K562 (cell line): ENCODE results near the gene NINL. TPM values are rescaled to one million over a fixed set of nuclear protein-coding genes. Genes with fewer than 3 reads are reported as not detected.
"Not testable (repeated sequence)": the region's sequence is repeated elsewhere in the genome, so short reads cannot be mapped to it uniquely, and the experiment has no call there.

Experiments used
- ATAC-seq: fragments of 200-7000 bp; cut with Tn5 transposase; 3 replicates; pipeline ENCODE4 v1.9.1; 2020; ENCODE audit warnings: moderate library complexity
- BruUV-seq: library from RNA; stranded (reverse); fragments of 400-500 nt; replicated peaks from 2 replicates; lab custom pipeline; 2021; lab: Mats Ljungman, UMichigan
- CTCF ChIA-PET: fragments of 300-600 bp; formaldehyde crosslinking; extraction: SDS; loops from one replicate; lab custom pipeline; 2021; ENCODE audit warnings: low intra/inter-chr PET ratio; lab: Yijun Ruan, JAX
- POLR2A ChIA-PET: fragments of 300-600, 350-650 bp; sonication (Branson Sonifier 250); formaldehyde crosslinking; extraction: SDS; loops from one replicate; lab custom pipeline; 2021; ENCODE audit warnings: antibody characterized with exemption, inconsistent platforms; lab: Yijun Ruan, JAX
- DNase-seq, 4 experiments: peaks; one replicate each; pipeline versions ENCODE4 v3.0.0 to v3.0.0-alpha.2; 2011 to 2018; ENCODE audit warnings: low spot score in 3 of 4, mixed read lengths in 3 of 4; ENCODE audit errors: extremely low read depth in 1 of 4
- FAIRE-seq: peaks from 2 replicates; lab custom pipeline; 2011; peaks lifted over from hg19 to GRCh38; lab: Jason Lieb, UNC
- H2AFZ ChIP-seq: 2 replicates; pipeline ENCODE4 v1.6.0; 2011; ENCODE audit warnings: low read depth, low read length, control low read depth, inconsistent platforms
- H3K27ac ChIP-seq: fragments of 200-600 bp; 3 replicates; pipeline ENCODE4 v1.8.0; 2011; ENCODE audit warnings: low read depth, mild to moderate bottlenecking, control low read depth, inconsistent platforms, low read length, moderate library complexity, mixed read lengths; ENCODE audit errors: extremely low read depth
- H3K27me3 ChIP-seq, 2 experiments: fragments of 300-600 bp in 1 of 2; 2 replicates in 1 of 2; 3 replicates in 1 of 2; pipeline versions ENCODE4 v1.6.0 to v1.8.0; 2011; ENCODE audit warnings: inconsistent platforms in 2 of 2, low read length in 2 of 2, mild to moderate bottlenecking in 1 of 2, mixed read lengths in 1 of 2, moderate library complexity in 1 of 2; ENCODE audit not compliant: control insufficient read depth in 2 of 2, insufficient read depth in 2 of 2
- H3K36me3 ChIP-seq: fragments of 300-600 bp; 3 replicates; pipeline ENCODE4 v1.8.0; 2011; ENCODE audit warnings: mild to moderate bottlenecking, low read length, inconsistent platforms; ENCODE audit not compliant: control insufficient read depth, insufficient read depth
- H3K4me1 ChIP-seq, 2 experiments: fragments of 200-600 bp in 1 of 2; replicated peaks in 1 of 2; 2 replicates in 1 of 2; 3 replicates in 1 of 2; pipeline versions ENCODE4 v1.5.1 to v1.8.0; 2011; ENCODE audit warnings: inconsistent platforms in 2 of 2, low read length in 2 of 2, mild to moderate bottlenecking in 1 of 2, mixed read lengths in 1 of 2, moderate library complexity in 1 of 2; ENCODE audit not compliant: control insufficient read depth in 2 of 2, insufficient read depth in 2 of 2
- H3K4me2 ChIP-seq: 2 replicates; pipeline ENCODE4 v1.6.1; 2011; ENCODE audit warnings: low read length, control low read depth, inconsistent platforms, mixed read lengths; ENCODE audit not compliant: insufficient read depth
- H3K4me3 ChIP-seq: fragments of 200-600 bp; sonication (generic), shearing (Covaris generic); 2 replicates; pipeline ENCODE4 v1.5.1; 2016; ENCODE audit warnings: control low read depth, inconsistent platforms
- H3K79me2 ChIP-seq: fragments of 200-600 bp; 3 replicates; pipeline ENCODE4 v1.8.0; 2011; ENCODE audit warnings: low read length, inconsistent platforms; ENCODE audit not compliant: control insufficient read depth, insufficient read depth
- H3K9ac ChIP-seq, 2 experiments: 2 replicates each; pipeline versions ENCODE4 v1.6.0 to v1.6.1; 2011; ENCODE audit warnings: low read depth in 2 of 2, low read length in 2 of 2, control low read depth in 1 of 2, inconsistent platforms in 1 of 2, mild to moderate bottlenecking in 1 of 2, mixed read lengths in 1 of 2; ENCODE audit not compliant: insufficient read depth in 1 of 2
- H3K9me1 ChIP-seq: one replicate; pipeline ENCODE4 v1.6.0; 2011; ENCODE audit warnings: inconsistent platforms, mild to moderate bottlenecking, low read length, moderate library complexity; ENCODE audit not compliant: control insufficient read depth, insufficient read depth
- H3K9me3 ChIP-seq: replicated peaks from 2 replicates; pipeline ENCODE4 v1.5.1; 2011; ENCODE audit warnings: low read depth, low read length, inconsistent platforms; ENCODE audit not compliant: control insufficient read depth, insufficient read depth
- H4K20me1 ChIP-seq: replicated peaks from 2 replicates; pipeline ENCODE4 v1.6.1; 2011; ENCODE audit warnings: low read length, inconsistent platforms, mixed read lengths; ENCODE audit not compliant: control insufficient read depth, insufficient read depth
- CGGBP1 ChIP-seq: fragments of 250-450 bp; sonication (Bioruptor Pico); IDR thresholded peaks from 2 replicates; pipeline ENCODE4 v1.9.0; 2021; ENCODE audit warnings: mild to moderate bottlenecking
- ZFP30 ChIP-seq: fragments of 250-450 bp; sonication (Bioruptor Pico); IDR thresholded peaks from 2 replicates; pipeline ENCODE4 v1.8.0; 2022; ENCODE audit warnings: moderate library complexity, mild to moderate bottlenecking, inconsistent platforms, borderline replicate concordance
- ZNF507 ChIP-seq: conservative IDR thresholded peaks from 2 replicates; pipeline ENCODE4 v1.6.1; 2017; ENCODE audit warnings: missing genetic modification characterization, missing compliant biosample characterization
- WGBS: fragments of 100-300 bp; shearing (Covaris generic); methylation state at CpG from one replicate; pipeline ENCODE4 v1.1.6; 2016; ENCODE audit warnings: low coverage, mixed read lengths; ENCODE audit not compliant: insufficient coverage; ENCODE audit errors: missing lambda C conversion rate; 5-methylcytosine and 5-hydroxymethylcytosine counted together
- in situ Hi-C: fragments of 300-500 bp; cut with MboI; formaldehyde crosslinking; loops from 4 replicates; pipeline ENCODE4 v1.15.0; 2018; ENCODE audit warnings: inconsistent platforms, mixed read lengths
- intact Hi-C: fragments of 100-400 bp; cut with micrococcal nuclease; formaldehyde crosslinking; loops from 2 replicates; pipeline ENCODE4 v1.14.2; 2022
- polyA plus RNA-seq, 8 experiments: library from polyadenylated mRNA; depleted of rRNA in 4 of 8; stranded (reverse) in 5 of 8; unstranded in 3 of 8; fragments of >200 nt; fragmentation: Nextera tagmentation in 2 of 8; fragmentation: Illumina TruSeq in 1 of 8; extraction: Ambion mirVana in 2 of 8; extraction: Trizol in 1 of 8; gene quantifications; 2 replicates each; pipeline versions ENCODE4 v1.2.1 to v1.2.3, GENCODE V29; 2011 to 2014; ENCODE audit warnings: inconsistent platforms in 1 of 8, missing spikeins in 1 of 8
- total RNA-seq, 7 experiments: library from RNA; depleted of rRNA in 6 of 7; stranded (reverse); fragments of >200 nt in 6 of 7; fragmentation: Illumina TruSeq in 2 of 7; extraction: Trizol in 2 of 7; gene quantifications; 2 replicates each; pipeline versions ENCODE4 v1.2.1 to v1.2.3, GENCODE V29; 2011 to 2021; ENCODE audit warnings: low replicate concordance in 1 of 7

The NINL gene
- total and polyA plus RNA-seq, 9 of the 15 experiments (the other 6 are each of a cell fraction or from before 2014, with no cell fraction given) = 0.03 to 0.22 (median 0.05) TPM; not detected in 5

- no peaks in the 10 kb centered on the region for H3K9me3 ChIP-seq
- H3K4me3 ChIP-seq = no peak overlapping the region
- no peaks in the 10 kb centered on the region; a peak in 2 of 5 replicates for H3K27me3 ChIP-seq
- no peak overlapping the region for H3K9ac ChIP-seq
- H3K36me3 ChIP-seq = no peaks in the 10 kb centered on the region
- H3K4me1 ChIP-seq = no peaks in the 10 kb centered on the region
- ChIA-PET CTCF (no interaction called here), POLR2A (interaction anchor here (1.0 kb wide), 1 partner anchor 14 kb away, joined by 3 read pairs; no protein-coding TSS in a partner anchor)
- no peak overlapping the region for H2AFZ ChIP-seq
- no peak for TF ChIP-seq CGGBP1 (CRISPR knock-in tag)
- TF ChIP-seq ZNF507 (tag) = peak; percentile 93
- TF ChIP-seq ZFP30 (CRISPR knock-in tag) = no peak
- no peak overlapping the region for H3K27ac ChIP-seq
- intact Hi-C loops = no loop called here
- H3K79me2 ChIP-seq = no peaks in the 10 kb centered on the region
- no peak for DNase-seq
- in situ Hi-C loops = no loop called here
- no peaks in the 10 kb centered on the region for H3K9me1 ChIP-seq
- H3K4me2 ChIP-seq = no peak overlapping the region
- H4K20me1 ChIP-seq = no peaks in the 10 kb centered on the region
- no peak for ATAC-seq
- no TSS peak for BruUV-seq
- no peak for FAIRE-seq
These were observed 22.0 kb downstream of the NINL start for GRCh38 chr20:25563362-25563761.

- H3K4me2 ChIP-seq, H3K4me1 ChIP-seq, H3K27ac ChIP-seq, H2AFZ ChIP-seq, in situ Hi-C loops, BruUV-seq, H3K79me2 ChIP-seq, H3K9ac ChIP-seq, H3K36me3 ChIP-seq, ATAC-seq, H3K9me1 ChIP-seq, POLR2A ChIA-PET, H3K9me3 ChIP-seq, DNase-seq, FAIRE-seq, CTCF ChIA-PET, H3K4me3 ChIP-seq, intact Hi-C loops, H4K20me1 ChIP-seq, H3K27me3 ChIP-seq: not testable (repeated sequence)
- no CpG with 5 or more reads among the region's 31 CpGs for WGBS
These were observed 23.6 kb downstream of the NINL start for GRCh38 chr20:25561771-25562170.
